ENCODE measurements around the gene FARP1.

GRCh38 chr13:98147521-98147920 lies 4.6 kb downstream of the FARP1 start:
- TF ChIP-seq POLR2AphosphoS5 (IDR thresholded peaks at IDR 0.05) = no peak
- TF ChIP-seq CTCF (IDR thresholded peaks at IDR 0.05) = no peak
- TF ChIP-seq EP300 (IDR thresholded peaks at IDR 0.05) = no peak
